ENCODE data around the gene FAM174C. TPM values are rescaled to one million over a fixed set of nuclear protein-coding genes. Genes with fewer than 3 reads are reported as not detected.
A peak's percentile ranks its signal among the peaks of the same experiment; 100 is the strongest.
"Not testable (repeated sequence)": the region's sequence is repeated elsewhere in the genome, so short reads cannot be mapped to it uniquely, and the experiment has no call there.

Gene FAM174C
- total RNA-seq, 2 experiments from 2014 or later: 99.8 to 101 TPM

DNA sequence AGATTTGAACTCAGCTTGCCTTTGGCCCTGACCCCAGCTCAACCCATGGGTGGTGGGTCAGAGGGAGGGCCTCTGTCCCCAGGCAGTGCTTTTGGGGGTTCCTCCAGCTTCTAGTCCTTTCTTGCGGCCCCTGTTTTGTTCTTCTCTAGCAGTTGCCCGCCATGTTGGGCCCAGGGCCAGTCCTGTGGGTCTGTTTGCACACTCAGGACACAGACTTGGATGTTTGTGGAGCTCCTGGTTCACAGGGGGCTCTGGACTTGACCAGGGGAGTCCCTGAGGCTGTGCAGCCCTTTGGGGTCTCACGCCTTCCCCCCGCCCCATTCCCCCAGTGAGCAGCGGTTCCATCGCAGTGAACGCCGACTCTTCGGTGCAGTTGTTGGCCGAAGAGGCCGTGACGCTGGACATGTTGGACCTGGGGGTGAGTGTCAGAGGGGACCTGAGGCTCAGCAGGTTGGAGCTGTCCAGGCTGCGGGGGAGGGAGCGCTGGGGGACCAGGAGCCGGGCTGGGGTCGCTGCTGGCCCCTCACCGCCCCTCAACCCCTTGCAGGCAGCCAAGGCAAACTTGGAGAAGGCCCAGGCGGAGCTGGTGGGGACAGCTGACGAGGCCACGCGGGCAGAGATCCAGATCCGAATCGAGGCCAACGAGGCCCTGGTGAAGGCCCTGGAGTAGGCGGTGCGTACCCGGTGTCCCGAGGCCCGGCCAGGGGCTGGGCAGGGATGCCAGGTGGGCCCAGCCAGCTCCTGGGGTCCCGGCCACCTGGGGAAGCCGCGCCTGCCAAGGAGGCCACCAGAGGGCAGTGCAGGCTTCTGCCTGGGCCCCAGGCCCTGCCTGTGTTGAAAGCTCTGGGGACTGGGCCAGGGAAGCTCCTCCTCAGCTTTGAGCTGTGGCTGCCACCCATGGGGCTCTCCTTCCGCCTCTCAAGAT, 31.3 kb upstream of the FAM174C start:
- peaks cover 20% of the 10 kb centered on the region for H3K4me1 Mint-ChIP-seq
- peak; percentile 89 for DNase-seq
- H3K36me3 Mint-ChIP-seq: peaks cover 2% of the 10 kb centered on the region
- H3K27ac Mint-ChIP-seq: peak overlapping the region; percentile 78
- H3K9me3 Mint-ChIP-seq: no peaks in the 10 kb centered on the region
- H3K4me3 Mint-ChIP-seq: peak overlapping the region; percentile 75
- no peaks in the 10 kb centered on the region for H3K27me3 Mint-ChIP-seq

DNA sequence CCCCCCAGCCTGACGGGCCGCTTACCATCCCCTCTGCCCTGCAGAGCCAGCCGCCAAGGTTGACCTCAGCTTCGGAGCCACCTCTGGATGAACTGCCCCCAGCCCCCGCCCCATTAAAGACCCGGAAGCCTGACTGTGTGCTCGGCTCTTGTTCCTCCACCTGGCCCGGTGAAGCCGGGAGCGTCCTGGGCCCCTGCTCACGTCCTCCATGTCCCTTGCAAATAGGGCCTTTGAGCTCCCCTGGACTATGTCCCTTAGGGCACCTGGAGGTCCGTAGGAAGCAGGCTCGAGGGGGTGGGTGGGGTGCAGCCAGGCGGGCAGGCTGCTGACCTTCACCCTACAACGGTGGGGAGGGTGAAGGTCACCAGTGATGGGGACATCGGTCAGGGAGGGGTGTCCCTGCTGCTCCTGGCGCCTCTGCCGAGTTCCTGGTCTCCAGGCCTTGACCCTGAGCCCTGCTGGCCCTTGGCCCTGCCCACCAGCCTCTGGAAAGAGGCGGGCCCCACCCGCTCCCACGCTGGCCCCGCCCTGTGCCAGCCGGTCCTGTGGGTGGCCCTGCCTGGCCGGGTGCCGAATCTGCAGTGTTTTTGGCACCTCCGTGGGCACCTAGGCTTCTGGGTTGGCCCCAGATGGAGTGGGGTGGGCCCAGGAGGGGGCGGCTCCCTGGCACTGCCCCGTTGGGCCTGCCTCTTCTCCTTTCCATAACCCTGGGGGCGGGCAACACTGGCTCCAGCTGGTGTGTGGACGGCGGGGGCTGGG, 30.5 kb upstream of the FAM174C start:
- Mint-ChIP-seq H3K9me3 (no peaks in the 10 kb centered on the region), H3K4me3 (peak overlapping the region; percentile 75), H3K36me3 (peaks cover 2% of the 10 kb centered on the region), H3K27ac (peak overlapping the region; percentile 78), H3K27me3 (no peaks in the 10 kb centered on the region), H3K4me1 (peaks cover 16% of the 10 kb centered on the region)
- DNase-seq: no peak

DNA sequence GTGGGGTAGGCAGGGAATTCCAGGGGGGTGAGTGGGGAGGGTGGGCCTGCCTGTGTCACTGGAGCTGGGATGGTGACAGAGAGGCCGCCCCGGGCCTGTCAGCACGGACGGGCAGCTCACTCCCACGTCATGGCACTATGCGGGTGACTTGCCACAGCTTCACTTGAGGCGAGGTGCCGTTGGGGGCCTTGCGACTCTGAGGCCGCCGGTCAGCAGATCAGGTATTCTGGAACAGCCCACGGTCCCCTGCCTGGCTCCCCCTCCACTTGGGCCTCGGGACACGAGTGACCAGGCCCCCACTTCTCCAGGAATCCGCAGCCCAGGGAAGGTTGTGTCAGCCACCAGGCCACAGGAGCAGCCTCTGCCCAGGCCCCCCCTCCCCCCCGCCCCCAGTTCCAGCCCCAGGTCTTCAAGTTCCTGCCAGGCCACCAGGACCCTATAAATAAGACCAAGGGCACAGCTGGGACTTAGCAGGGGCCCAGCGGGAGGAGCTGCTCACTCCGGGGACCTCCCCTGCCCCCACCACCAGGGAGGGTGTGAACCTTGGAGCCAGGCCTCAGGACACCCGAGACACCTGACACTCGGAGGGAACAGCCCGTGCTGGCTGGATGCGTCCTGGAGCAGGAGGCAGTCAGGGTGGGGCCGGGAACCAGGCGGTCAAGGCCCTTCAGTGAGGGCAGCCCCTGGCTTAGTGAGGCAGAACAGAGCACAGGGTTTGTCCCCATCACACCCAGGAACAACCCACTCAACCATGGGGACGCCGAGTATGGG, 29.7 kb upstream of the FAM174C start:
- Mint-ChIP-seq H3K27me3 (no peaks in the 10 kb centered on the region), H3K27ac (no peak overlapping the region), H3K9me3 (no peaks in the 10 kb centered on the region), H3K4me3 (no peak overlapping the region), H3K4me1 (peaks cover 16% of the 10 kb centered on the region), H3K36me3 (peaks cover 2% of the 10 kb centered on the region)
- DNase-seq: no peak

DNA sequence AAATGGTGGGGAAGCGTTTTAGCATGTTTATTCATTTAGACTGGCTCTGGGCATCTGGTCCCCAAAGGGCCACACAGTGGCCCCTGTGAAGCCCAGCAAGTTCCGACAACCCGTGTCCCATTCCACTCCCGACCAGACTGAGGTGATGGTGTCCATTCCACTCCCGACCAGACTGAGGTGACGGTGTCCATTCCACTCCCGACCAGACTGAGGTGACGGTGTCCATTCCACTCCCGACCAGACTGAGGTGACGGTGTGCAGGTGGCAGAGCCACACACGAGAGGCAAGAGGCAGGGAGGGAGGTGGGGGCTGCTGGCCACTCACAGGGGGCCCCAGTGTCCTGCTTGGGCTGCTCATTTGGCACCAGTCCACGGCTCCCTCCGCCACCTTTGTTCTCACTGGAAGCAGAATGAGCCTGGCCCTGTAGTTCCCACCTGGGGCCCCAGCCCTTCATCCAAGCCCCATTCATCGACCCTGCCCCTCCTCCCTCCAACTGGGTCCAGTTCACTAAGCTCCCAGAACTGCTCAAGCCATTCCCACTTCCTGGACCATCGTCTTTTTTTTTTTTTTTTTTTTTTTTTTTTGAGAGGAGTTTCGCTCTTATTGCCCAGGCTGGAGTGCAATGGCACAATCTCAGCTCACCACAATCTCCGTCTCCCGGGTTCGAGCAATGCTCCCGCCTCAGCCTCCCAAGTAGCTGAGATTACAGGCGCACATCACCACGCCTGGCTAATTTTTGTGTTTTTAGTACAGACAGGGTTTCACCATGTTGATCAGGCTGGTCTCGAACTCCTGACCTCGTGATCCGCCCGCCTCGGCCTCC, 28.9 kb upstream of the FAM174C start:
- not testable (repeated sequence) for DNase-seq, H3K36me3 Mint-ChIP-seq, H3K9me3 Mint-ChIP-seq, H3K4me1 Mint-ChIP-seq, H3K4me3 Mint-ChIP-seq, H3K27ac Mint-ChIP-seq, H3K27me3 Mint-ChIP-seq

DNA sequence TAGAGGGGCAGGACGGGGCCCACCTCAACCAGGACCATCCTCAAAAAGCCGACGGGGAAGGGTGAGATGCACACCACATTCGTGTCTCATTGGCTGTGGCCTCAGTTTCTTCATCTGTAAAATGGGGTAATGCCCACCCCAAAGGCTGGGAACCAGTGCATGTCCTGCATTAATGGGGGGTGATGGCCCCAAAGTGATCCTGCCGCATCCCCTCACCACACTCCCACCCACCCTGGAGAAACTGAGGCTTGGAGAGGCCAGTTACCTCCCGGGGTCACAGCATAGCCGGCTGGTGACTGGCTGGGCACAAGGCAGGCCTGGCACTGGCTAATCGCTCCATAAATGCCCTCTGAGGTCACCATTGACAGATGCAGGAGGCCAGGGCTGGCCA, 27.6 kb upstream of the FAM174C start:
- H3K4me1 Mint-ChIP-seq: peaks cover 10% of the 10 kb centered on the region
- H3K27me3 Mint-ChIP-seq: no peaks in the 10 kb centered on the region
- DNase-seq: no peak
- H3K36me3 Mint-ChIP-seq: peaks cover 8% of the 10 kb centered on the region
- no peaks in the 10 kb centered on the region for H3K9me3 Mint-ChIP-seq
- H3K27ac Mint-ChIP-seq: no peak overlapping the region
- no peak overlapping the region for H3K4me3 Mint-ChIP-seq

DNA sequence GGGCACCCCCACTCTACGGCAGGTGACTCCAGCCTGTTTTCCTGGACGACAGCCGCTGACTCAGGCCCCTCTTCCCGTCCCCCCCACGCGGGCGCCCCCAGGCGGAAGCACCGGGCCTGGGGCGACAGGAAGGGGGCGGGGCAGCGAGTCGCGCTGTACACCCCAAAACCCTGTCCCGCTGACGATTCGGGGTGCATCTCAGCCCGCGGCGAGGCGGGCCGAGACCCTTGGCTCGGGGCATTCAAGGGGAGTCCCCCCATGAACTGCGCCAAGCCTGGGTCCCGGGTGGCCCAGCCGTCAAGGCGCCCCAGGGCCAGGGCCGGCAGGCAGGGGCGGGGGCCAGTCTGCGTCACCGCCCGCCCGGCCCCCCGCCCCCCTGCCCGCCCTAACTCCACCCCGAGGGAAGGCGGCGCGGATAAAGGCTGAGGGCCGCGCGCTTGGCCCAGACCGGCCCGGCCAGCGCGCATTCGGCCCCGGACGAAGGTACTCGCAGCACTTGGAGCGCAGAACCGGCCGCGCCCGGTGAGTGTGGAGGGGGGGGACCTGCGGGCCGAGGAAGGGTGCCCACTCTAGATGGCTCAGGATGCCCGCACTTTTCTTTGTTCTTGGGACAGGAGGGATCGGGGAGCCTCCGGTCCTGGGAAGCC, 27.1 kb upstream of the FAM174C start, which contains the start of gene MIDN:
Gene MIDN (plus strand): TSS at position 445 of the 647 bp plus-strand sequence. CDS start 1,714 bp downstream, outside the sequence.
- DNase-seq: peak; percentile 79
- Mint-ChIP-seq H3K4me3 (peak within 1 kb of the TSS; percentile 81), H3K27ac (peak within 1 kb of the TSS; percentile 80), H3K4me1 (peaks cover 6% of the 10 kb centered on the region), H3K27me3 (no peaks in the 10 kb centered on the region), H3K36me3 (peaks cover 9% of the 10 kb centered on the region), H3K9me3 (no peaks in the 10 kb centered on the region)

DNA sequence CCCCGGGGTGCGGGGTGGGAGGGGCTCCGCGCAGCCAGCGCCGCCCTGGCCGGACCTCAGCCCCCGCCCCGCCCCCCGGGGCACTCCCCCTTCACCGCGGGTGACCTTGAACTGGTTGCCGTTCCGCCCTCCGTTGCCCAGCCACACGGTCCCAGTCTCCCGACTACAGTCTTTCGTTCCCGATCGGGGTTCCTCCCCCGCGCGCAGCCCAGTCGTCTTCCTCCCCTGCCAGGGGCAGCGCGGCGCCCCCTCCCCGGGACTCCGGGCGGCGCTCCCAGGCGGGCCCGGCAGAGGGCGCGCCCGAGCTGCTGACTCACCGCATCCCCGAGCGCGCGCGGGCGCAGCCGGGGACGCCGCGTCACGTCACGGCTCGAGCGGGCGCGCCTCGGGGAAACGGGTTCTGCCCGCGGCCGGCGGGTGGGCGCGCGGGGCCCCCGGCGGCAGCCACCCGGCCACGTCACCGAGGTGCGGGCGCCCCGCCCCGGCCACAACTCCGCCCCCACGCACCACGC, 26.5 kb upstream of the FAM174C start:
- Mint-ChIP-seq H3K27ac (peak overlapping the region; percentile 80), H3K4me1 (peaks cover 7% of the 10 kb centered on the region), H3K4me3 (peak overlapping the region; percentile 81), H3K36me3 (peaks cover 13% of the 10 kb centered on the region), H3K9me3 (no peaks in the 10 kb centered on the region), H3K27me3 (no peaks in the 10 kb centered on the region)
- peak; percentile 87 for DNase-seq

DNA sequence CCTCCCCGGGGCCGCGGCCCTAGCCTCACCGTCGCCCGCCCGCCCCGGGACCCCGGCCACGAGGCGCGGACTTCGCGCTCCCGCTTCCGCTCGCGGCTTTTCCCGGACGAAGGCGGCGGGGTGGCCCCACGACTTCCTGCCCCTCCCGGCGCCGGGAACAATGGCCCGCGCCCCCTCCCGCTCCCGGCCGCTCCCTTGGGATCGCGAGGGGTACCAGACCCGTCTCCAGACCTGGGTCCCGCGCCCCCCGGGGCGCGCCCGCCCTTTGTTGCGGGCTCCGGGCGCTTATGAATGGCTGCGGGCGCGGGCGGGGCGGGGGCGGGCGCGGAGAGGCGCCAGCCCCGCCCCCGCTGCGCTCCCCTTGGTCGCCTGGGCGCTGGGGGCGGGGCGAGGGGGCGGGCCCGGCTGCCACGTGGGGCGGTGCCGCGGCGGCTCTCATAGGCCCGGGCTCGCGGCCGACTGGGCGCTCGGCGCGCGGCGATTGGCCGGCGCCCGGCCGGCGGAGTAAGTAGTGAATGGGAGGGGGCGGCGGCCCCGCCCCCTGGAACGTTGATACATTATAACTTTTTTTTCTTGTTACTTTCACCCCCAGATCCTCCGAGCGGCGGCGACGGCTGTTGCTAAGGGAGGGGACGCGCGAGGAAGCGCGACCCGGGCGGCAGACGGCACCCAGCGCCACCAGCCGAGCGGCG, 25.9 kb upstream of the FAM174C start:
- Mint-ChIP-seq H3K4me3 (peak overlapping the region; percentile 77), H3K9me3 (no peaks in the 10 kb centered on the region), H3K4me1 (peaks cover 7% of the 10 kb centered on the region), H3K27me3 (no peaks in the 10 kb centered on the region), H3K36me3 (peaks cover 13% of the 10 kb centered on the region), H3K27ac (peak overlapping the region; percentile 67)
- peak; percentile 95 for DNase-seq

DNA sequence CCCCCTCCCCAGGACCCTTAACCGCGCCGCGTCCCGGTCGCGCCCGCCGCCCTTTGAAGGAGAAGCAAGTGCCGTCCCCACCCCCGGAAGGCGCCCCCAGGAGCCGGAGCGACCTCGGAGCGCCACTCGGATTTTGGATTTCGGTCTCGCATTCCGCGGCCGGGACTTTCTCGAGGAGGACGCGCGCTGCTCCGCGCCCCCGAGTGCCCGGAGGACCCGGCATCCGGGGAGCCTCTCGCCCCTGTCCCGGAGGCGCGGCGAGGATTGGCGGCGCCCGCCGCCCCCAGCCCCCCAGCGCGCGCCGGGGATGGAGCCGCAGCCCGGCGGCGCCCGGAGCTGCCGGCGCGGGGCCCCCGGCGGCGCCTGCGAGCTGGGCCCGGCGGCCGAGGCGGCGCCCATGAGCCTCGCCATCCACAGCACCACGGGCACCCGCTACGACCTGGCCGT, 25.3 kb upstream of the FAM174C start:
- no peaks in the 10 kb centered on the region for H3K27me3 Mint-ChIP-seq
- no peak for DNase-seq
- peak overlapping the region; percentile 77 for H3K4me3 Mint-ChIP-seq
- peaks cover 16% of the 10 kb centered on the region for H3K36me3 Mint-ChIP-seq
- peaks cover 9% of the 10 kb centered on the region for H3K4me1 Mint-ChIP-seq
- no peaks in the 10 kb centered on the region for H3K9me3 Mint-ChIP-seq
- H3K27ac Mint-ChIP-seq: peak overlapping the region; percentile 67

DNA sequence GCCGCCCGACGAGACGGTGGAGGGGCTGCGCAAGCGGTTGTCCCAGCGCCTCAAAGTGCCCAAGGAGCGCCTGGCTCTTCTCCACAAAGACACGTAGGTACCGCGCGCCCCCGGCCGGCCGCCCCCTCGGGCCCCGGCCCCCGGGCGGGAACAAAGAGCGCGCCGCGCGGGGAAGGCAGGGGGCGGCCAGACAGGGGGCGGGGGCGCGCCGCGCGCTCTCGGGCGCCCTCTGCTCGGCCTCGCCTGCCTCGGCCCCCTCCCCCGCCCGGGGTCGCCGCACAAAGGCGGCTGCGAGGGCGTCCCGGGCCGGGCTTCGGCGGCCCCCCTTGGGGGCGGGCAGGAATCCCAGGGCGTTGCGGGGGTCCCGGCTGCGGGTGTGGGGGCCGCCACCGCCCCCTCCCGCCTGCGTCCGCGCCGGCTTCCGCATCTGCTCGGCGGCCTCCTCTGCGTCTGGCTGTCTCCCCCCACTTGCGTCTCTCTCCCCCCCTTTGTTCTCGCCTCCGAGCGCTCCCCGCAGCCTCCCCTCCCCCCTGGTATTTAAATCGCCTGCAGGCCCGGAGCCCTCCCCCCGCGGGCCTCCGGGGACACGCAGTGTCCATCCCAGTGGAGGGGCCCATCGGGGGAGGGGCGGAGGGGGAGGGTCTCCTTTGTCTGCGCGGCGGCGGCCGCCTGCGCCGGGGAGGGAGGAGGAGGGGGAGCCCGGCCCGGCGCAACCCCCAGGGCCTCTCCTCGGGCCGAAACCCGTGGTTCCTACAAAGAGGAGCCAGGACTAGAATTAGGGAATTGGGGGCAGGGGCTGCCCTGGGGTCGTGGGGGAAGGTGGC, 24.7 kb upstream of the FAM174C start:
- no peaks in the 10 kb centered on the region for H3K9me3 Mint-ChIP-seq
- DNase-seq: peak; percentile 57
- H3K27me3 Mint-ChIP-seq: no peaks in the 10 kb centered on the region
- peaks cover 17% of the 10 kb centered on the region for H3K36me3 Mint-ChIP-seq
- H3K4me1 Mint-ChIP-seq: peaks cover 9% of the 10 kb centered on the region
- peak overlapping the region; percentile 93 for H3K27ac Mint-ChIP-seq
- peak overlapping the region; percentile 92 for H3K4me3 Mint-ChIP-seq

DNA sequence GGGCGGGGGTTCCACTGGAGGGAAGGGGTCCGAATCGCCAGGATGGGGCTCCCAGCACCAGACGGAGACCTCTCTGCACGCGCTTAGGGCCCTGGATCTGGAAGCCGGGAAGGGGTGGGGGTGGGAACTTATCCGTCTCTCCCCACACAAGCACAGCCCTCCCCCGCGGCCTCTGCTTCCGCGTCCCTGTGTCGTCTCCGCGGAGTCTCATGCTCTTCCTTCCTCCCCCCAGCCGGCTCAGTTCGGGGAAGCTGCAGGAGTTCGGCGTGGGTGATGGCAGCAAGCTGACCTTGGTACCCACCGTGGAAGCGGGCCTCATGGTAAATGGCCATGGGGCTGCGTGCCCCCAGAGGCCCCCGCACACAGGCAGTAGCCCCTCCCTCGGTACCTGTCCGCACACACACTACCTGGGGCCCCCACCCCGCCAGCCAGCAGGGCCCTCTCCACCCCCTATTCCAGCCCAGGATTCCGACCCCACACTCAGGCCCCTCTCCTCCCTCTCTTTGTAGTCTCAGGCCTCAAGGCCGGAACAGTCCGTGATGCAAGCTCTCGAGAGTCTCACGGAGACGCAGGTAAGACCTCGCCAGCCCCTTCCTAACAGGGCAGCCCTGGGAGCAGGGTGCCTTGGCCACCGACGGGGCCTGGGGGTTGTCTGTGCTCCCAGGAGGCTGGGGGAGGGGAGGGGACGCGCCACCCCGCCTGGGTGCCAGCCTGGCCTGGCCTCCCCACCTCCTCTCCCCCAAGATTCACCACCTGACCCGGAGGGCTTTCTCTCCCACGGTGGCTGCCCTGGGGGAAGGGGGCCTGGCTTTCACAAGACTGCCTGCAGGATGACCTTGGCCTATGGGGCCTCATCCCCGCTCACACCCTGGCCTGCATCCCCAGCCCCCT, 23.8 kb upstream of the FAM174C start:
- DNase-seq: peak; percentile 73
- H3K4me1 Mint-ChIP-seq: peaks cover 9% of the 10 kb centered on the region
- H3K9me3 Mint-ChIP-seq: no peaks in the 10 kb centered on the region
- peak overlapping the region; percentile 93 for H3K27ac Mint-ChIP-seq
- H3K27me3 Mint-ChIP-seq: no peaks in the 10 kb centered on the region
- H3K36me3 Mint-ChIP-seq: peaks cover 17% of the 10 kb centered on the region
- H3K4me3 Mint-ChIP-seq: peak overlapping the region; percentile 92
